ENCODE measurements around the gene CUZD1. TPM values are rescaled to one million over a fixed set of nuclear protein-coding genes. Genes with fewer than 3 reads are reported as not detected.

The CUZD1 gene
- total RNA-seq, 2 donors from 2014 or later: not detected

- no peak for ATAC-seq (ENCODE audit: insufficient number of reproducible peaks, low FRiP score, low read depth)
- H3K4me1 ChIP-seq (ENCODE audit: control insufficient read depth in 1 of 2, low read depth in 2 of 2): no peaks in the 10 kb centered on the region
- TF ChIP-seq CTCF (IDR thresholded peaks at IDR 0.05): no peak
- no peak overlapping the region for H3K4me3 ChIP-seq
- H3K27ac ChIP-seq: no peak overlapping the region
- H3K36me3 ChIP-seq: peaks cover 5% of the 10 kb centered on the region
- H3K9me3 ChIP-seq: no peaks in the 10 kb centered on the region
- DNase-seq (ENCODE audit: low spot score): no peak
- no peaks in the 10 kb centered on the region for H3K27me3 ChIP-seq (replicated peaks; ENCODE audit: insufficient read depth)
Measured at GRCh38 chr10:122847782-122848604, 2.3 kb upstream of the CUZD1 start.

GRCh38 chr10:122844146-122844545, 1.5 kb downstream of the CUZD1 start:
- ATAC-seq (ENCODE audit: insufficient number of reproducible peaks, low FRiP score, low read depth): no peak
- no peak for DNase-seq (ENCODE audit: low spot score)
- Histone ChIP-seq H3K36me3 (no peaks in the 10 kb centered on the region), H3K27me3 (replicated peaks; ENCODE audit: insufficient read depth) (no peaks in the 10 kb centered on the region), H3K4me3 (no peak overlapping the region), H3K4me1 (ENCODE audit: control insufficient read depth in 1 of 2, low read depth in 2 of 2) (no peaks in the 10 kb centered on the region), H3K9me3 (no peaks in the 10 kb centered on the region), H3K27ac (no peak overlapping the region)
- no peak for TF ChIP-seq CTCF (IDR thresholded peaks at IDR 0.05)

GRCh38 chr10:122841569-122841968, 4.1 kb downstream of the CUZD1 start:
- no peak for TF ChIP-seq CTCF (IDR thresholded peaks at IDR 0.05)
- no peaks in the 10 kb centered on the region for H3K36me3 ChIP-seq
- H3K4me1 ChIP-seq (ENCODE audit: control insufficient read depth in 1 of 2, low read depth in 2 of 2): no peaks in the 10 kb centered on the region
- H3K27ac ChIP-seq: no peak overlapping the region
- H3K9me3 ChIP-seq: no peaks in the 10 kb centered on the region
- no peak overlapping the region for H3K4me3 ChIP-seq
- DNase-seq (ENCODE audit: low spot score) (no peak), ATAC-seq (ENCODE audit: insufficient number of reproducible peaks, low FRiP score, low read depth) (no peak)
- H3K27me3 ChIP-seq (replicated peaks; ENCODE audit: insufficient read depth): no peaks in the 10 kb centered on the region

GRCh38 chr10:122839505-122839904, 6.2 kb downstream of the CUZD1 start:
- no peak for DNase-seq (ENCODE audit: low spot score)
- Histone ChIP-seq H3K4me3 (no peak overlapping the region), H3K9me3 (no peaks in the 10 kb centered on the region), H3K27ac (no peak overlapping the region), H3K4me1 (ENCODE audit: control insufficient read depth in 1 of 2, low read depth in 2 of 2) (no peaks in the 10 kb centered on the region), H3K27me3 (replicated peaks; ENCODE audit: insufficient read depth) (no peaks in the 10 kb centered on the region), H3K36me3 (no peaks in the 10 kb centered on the region)
- ATAC-seq (ENCODE audit: insufficient number of reproducible peaks, low FRiP score, low read depth): no peak
- no peak for TF ChIP-seq CTCF (IDR thresholded peaks at IDR 0.05)

- ATAC-seq (ENCODE audit: insufficient number of reproducible peaks, low FRiP score, low read depth) (no peak), DNase-seq (ENCODE audit: low spot score) (no peak)
- no peaks in the 10 kb centered on the region for H3K9me3 ChIP-seq
- TF ChIP-seq CTCF (IDR thresholded peaks at IDR 0.05): no peak
- H3K27me3 ChIP-seq (replicated peaks; ENCODE audit: insufficient read depth): no peaks in the 10 kb centered on the region
- no peaks in the 10 kb centered on the region for H3K4me1 ChIP-seq (ENCODE audit: control insufficient read depth in 1 of 2, low read depth in 2 of 2)
- H3K27ac ChIP-seq: no peak overlapping the region
- no peak overlapping the region for H3K4me3 ChIP-seq
- H3K36me3 ChIP-seq: no peaks in the 10 kb centered on the region
Measured at GRCh38 chr10:122838880-122839279, 6.8 kb downstream of the CUZD1 start.

All from thoracic aorta (tissue), 2 donors.